Caco-2 (cell line): ENCODE results near the gene ABCB1. TPM values are rescaled to one million over a fixed set of nuclear protein-coding genes. Genes with fewer than 3 reads are reported as not detected.

Experiments
- BruUV-seq: library from RNA; stranded (reverse); fragments of 400-500 nt; replicated peaks from 2 replicates; lab custom pipeline; 2021; lab: Mats Ljungman, UMichigan
- CTCF ChIA-PET: fragments of 300-600 bp; sonication (Branson Sonifier 250); formaldehyde crosslinking; loops from one replicate; lab custom pipeline; 2022; ENCODE audit warnings: antibody characterized with exemption; lab: Charles Lee
- POLR2A ChIA-PET: fragments of 300-600 bp; sonication (Branson Sonifier 250); formaldehyde crosslinking; loops from one replicate; lab custom pipeline; 2022; ENCODE audit warnings: antibody characterized with exemption; lab: Charles Lee
- DNase-seq, 2 experiments: peaks; one replicate each; pipeline versions ENCODE4 v3.0.0 to v3.0.0-alpha.2; 2020 to 2022
- H3K27me3 ChIP-seq: replicated peaks from 2 replicates; pipeline ENCODE4 v1.6.0; 2011; ENCODE audit warnings: low read length; ENCODE audit not compliant: control insufficient read depth, insufficient read depth
- H3K36me3 ChIP-seq: 2 replicates; pipeline ENCODE4 v1.5.1; 2011; ENCODE audit warnings: low read length; ENCODE audit not compliant: control insufficient read depth, insufficient read depth
- H3K4me1 ChIP-seq: fragments of 250-450 bp; sonication (Bioruptor Pico); 2 replicates; pipeline ENCODE4 v1.5.1; 2020; ENCODE audit warnings: mild to moderate bottlenecking
- H3K4me3 ChIP-seq: 2 replicates; pipeline ENCODE4 v1.5.1; 2011; ENCODE audit warnings: low read depth, mild to moderate bottlenecking, control low read depth, low read length
- H3K9me3 ChIP-seq: fragments of 250-450 bp; sonication (Bioruptor Pico); 2 replicates; pipeline ENCODE4 v1.5.1; 2020; ENCODE audit warnings: mild to moderate bottlenecking, moderate library complexity
- H3K27ac Mint-ChIP-seq: one replicate; pipeline ENCODE4 v1.8.0; 2022; ENCODE audit warnings: mixed read lengths; ENCODE audit not compliant: unreplicated experiment
- H3K27me3 Mint-ChIP-seq: one replicate; pipeline ENCODE4 v1.8.0; 2022; ENCODE audit warnings: mixed read lengths; ENCODE audit not compliant: insufficient read depth, unreplicated experiment
- H3K36me3 Mint-ChIP-seq: one replicate; pipeline ENCODE4 v1.8.0; 2022; ENCODE audit warnings: mild to moderate bottlenecking, mixed read lengths; ENCODE audit not compliant: insufficient read depth, unreplicated experiment
- H3K4me1 Mint-ChIP-seq: one replicate; pipeline ENCODE4 v1.8.0; 2022; ENCODE audit warnings: low read depth, mixed read lengths; ENCODE audit not compliant: unreplicated experiment
- H3K4me3 Mint-ChIP-seq: one replicate; pipeline ENCODE4 v1.8.0; 2022; ENCODE audit warnings: mild to moderate bottlenecking, moderate library complexity, mixed read lengths; ENCODE audit not compliant: unreplicated experiment
- H3K9me3 Mint-ChIP-seq: one replicate; pipeline ENCODE4 v1.8.0; 2022; ENCODE audit warnings: mixed read lengths; ENCODE audit not compliant: unreplicated experiment
- intact Hi-C: fragments of 100-400 bp; cut with micrococcal nuclease; formaldehyde crosslinking; loops from one replicate; pipeline ENCODE4 v1.10.0; 2022; ENCODE audit not compliant: unreplicated experiment
- total RNA-seq: library from RNA; stranded (reverse); gene quantifications from 2 replicates; pipeline ENCODE4 v1.2.3, GENCODE V29; 2022
- TF ChIP-seq, protein P1 (sequence below), 2 experiments: fragments of 200-600 bp in 1 of 2; IDR thresholded peaks; 1 replicate in 1 of 2; 2 replicates in 1 of 2; pipeline versions ENCODE4 v1.5.1 to v1.8.0; 2011 to 2022; ENCODE audit warnings: antibody characterized with exemption in 1 of 2, control low read depth in 1 of 2, inconsistent platforms in 1 of 2, low read depth in 1 of 2, low read length in 1 of 2, mild to moderate bottlenecking in 1 of 2, moderate library complexity in 1 of 2; ENCODE audit not compliant: insufficient read depth in 1 of 2, severe bottlenecking in 1 of 2, unreplicated experiment in 1 of 2

Gene ABCB1
- total RNA-seq, 1 experiment from 2014 or later = 34.6 TPM

DNA sequence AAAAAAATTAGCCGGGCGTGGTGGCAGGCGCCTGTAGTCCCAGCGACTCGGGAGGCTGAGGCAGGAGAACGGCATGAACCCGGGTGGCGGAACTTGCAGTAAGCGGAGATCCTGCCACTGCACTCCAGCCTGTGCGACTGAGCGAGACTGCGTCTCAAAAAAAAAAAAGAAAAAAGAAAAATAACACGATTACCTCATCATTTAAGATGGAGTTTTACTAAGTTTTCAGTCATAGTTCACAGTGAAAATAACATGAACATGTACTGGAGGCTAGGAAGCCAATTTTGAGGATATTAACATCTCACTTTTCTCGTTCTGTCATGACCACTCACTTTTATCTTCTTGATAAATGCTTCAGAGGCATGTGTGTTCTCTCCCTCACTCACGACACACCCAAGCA is 24.4 kb upstream of the ABCB1 start:
- no TSS peak for BruUV-seq
- H3K4me1 Mint-ChIP-seq = peaks cover 6% of the 10 kb centered on the region
- no peak overlapping the region for H3K4me3 ChIP-seq

DNA sequence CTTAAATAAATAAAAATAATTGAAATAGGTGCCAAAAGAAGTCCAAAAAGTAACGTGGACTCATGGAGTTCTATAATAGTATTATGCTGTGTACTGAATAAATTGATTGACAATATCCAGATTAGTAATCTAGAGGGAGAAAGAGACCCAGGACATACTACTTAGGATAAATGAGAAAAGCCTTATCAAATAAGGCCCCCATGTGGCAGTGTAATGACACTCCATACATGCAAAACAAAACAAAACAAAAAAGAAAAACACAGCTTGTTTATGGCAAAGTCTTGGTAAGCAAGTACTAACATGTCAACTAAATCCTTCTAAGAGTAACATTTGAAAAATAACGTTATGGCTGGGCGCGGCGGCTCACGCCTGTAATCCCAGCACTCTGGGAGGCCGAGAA is 23.9 kb upstream of the ABCB1 start:
- intact Hi-C loops = loop anchor here (2.0 kb wide), 1 partner anchor 118 kb away; no protein-coding TSS in a partner anchor
- no TSS peak for BruUV-seq
- ChIA-PET CTCF (interaction anchor here (1.0 kb wide), 1 partner anchor 118 kb away, joined by 3 read pairs; no protein-coding TSS in a partner anchor), POLR2A (no interaction called here)
- Mint-ChIP-seq H3K4me1 (peaks cover 6% of the 10 kb centered on the region), H3K4me3 (no peak overlapping the region), H3K9me3 (no peaks in the 10 kb centered on the region), H3K36me3 (peaks cover 13% of the 10 kb centered on the region), H3K27me3 (peaks cover 4% of the 10 kb centered on the region), H3K27ac (no peak overlapping the region)
- DNase-seq = no peak
- Histone ChIP-seq H3K36me3 (no peaks in the 10 kb centered on the region), H3K27me3 (no peaks in the 10 kb centered on the region), H3K4me1 (no peaks in the 10 kb centered on the region), H3K9me3 (no peaks in the 10 kb centered on the region), H3K4me3 (no peak overlapping the region)
- TF ChIP-seq, protein P1, sequence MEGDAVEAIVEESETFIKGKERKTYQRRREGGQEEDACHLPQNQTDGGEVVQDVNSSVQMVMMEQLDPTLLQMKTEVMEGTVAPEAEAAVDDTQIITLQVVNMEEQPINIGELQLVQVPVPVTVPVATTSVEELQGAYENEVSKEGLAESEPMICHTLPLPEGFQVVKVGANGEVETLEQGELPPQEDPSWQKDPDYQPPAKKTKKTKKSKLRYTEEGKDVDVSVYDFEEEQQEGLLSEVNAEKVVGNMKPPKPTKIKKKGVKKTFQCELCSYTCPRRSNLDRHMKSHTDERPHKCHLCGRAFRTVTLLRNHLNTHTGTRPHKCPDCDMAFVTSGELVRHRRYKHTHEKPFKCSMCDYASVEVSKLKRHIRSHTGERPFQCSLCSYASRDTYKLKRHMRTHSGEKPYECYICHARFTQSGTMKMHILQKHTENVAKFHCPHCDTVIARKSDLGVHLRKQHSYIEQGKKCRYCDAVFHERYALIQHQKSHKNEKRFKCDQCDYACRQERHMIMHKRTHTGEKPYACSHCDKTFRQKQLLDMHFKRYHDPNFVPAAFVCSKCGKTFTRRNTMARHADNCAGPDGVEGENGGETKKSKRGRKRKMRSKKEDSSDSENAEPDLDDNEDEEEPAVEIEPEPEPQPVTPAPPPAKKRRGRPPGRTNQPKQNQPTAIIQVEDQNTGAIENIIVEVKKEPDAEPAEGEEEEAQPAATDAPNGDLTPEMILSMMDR (IDR thresholded peaks at IDR 0.05; ENCODE audit: insufficient read depth in 1 of 2, low read depth in 1 of 2, low read length in 1 of 2, severe bottlenecking in 1 of 2, unreplicated experiment in 1 of 2) = no peak

More for the DNA sequence above, 24.4 kb upstream of the ABCB1 start:
- Mint-ChIP-seq H3K36me3 (peaks cover 13% of the 10 kb centered on the region), H3K9me3 (no peaks in the 10 kb centered on the region), H3K4me3 (no peak overlapping the region), H3K27me3 (peaks cover 4% of the 10 kb centered on the region), H3K27ac (no peak overlapping the region)
- TF ChIP-seq, protein P1 (IDR thresholded peaks at IDR 0.05; ENCODE audit: insufficient read depth in 1 of 2, low read depth in 1 of 2, low read length in 1 of 2, severe bottlenecking in 1 of 2, unreplicated experiment in 1 of 2) = no peak
- Histone ChIP-seq H3K4me1 (no peaks in the 10 kb centered on the region), H3K36me3 (no peaks in the 10 kb centered on the region), H3K9me3 (no peaks in the 10 kb centered on the region), H3K27me3 (no peaks in the 10 kb centered on the region)
- DNase-seq = no peak
- POLR2A ChIA-PET = no interaction called here
- intact Hi-C loops = loop anchor here (2.0 kb wide), 1 partner anchor 118 kb away; no protein-coding TSS in a partner anchor
- CTCF ChIA-PET = interaction anchor here (1.0 kb wide), 1 partner anchor 119 kb away, joined by 3 read pairs; no protein-coding TSS in a partner anchor

DNA sequence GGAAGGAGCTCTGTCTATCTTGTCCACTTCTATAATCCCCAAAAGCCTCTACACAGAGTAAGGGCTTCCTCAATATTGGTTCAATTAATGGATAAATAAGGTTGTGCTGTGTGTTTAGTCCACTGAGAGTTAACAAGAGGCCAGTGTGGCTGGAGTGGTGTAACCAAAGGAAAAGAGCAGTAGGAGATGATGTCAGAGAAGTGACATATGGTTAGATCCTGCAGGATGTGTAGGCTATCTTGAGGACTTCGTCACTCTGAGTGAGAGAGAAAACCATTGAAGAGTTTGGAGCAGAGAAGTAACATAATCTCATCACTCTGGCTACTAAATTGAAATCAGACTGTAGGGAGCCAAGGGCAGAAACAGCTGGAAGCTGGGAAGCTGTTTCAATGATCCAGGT is 14.5 kb upstream of the ABCB1 start:
- TF ChIP-seq, protein P1 (IDR thresholded peaks at IDR 0.05; ENCODE audit: insufficient read depth in 1 of 2, low read depth in 1 of 2, low read length in 1 of 2, severe bottlenecking in 1 of 2, unreplicated experiment in 1 of 2) = no peak
- H3K27me3 ChIP-seq = no peaks in the 10 kb centered on the region
- H3K4me3 ChIP-seq = no peak overlapping the region
- CTCF ChIA-PET = no interaction called here
- H3K4me3 Mint-ChIP-seq = no peak overlapping the region
- H3K27me3 Mint-ChIP-seq = no peaks in the 10 kb centered on the region
- intact Hi-C loops = no loop called here
- H3K27ac Mint-ChIP-seq = no peak overlapping the region
- no peak for DNase-seq
- POLR2A ChIA-PET = no interaction called here
- H3K9me3 ChIP-seq = no peaks in the 10 kb centered on the region
- H3K4me1 Mint-ChIP-seq = peaks cover 6% of the 10 kb centered on the region
- H3K4me1 ChIP-seq = no peaks in the 10 kb centered on the region
- H3K36me3 ChIP-seq = no peaks in the 10 kb centered on the region
- H3K36me3 Mint-ChIP-seq = no peaks in the 10 kb centered on the region
- BruUV-seq = no TSS peak
- H3K9me3 Mint-ChIP-seq = no peaks in the 10 kb centered on the region
